ENCODE results near the gene DHX9. TPM values are rescaled to one million over a fixed set of nuclear protein-coding genes. Genes with fewer than 3 reads are reported as not detected.

Gene DHX9
- total and polyA plus RNA-seq, 9 of the 15 experiments (the other 6 are each of a cell fraction or from before 2014, with no cell fraction given), result 100 to 409 (median 294) TPM

- no TSS peak for BruUV-seq (replicated peaks)
- 61% methylated on average over 4 of the region's 4 CpGs for WGBS (ENCODE audit: insufficient coverage, low coverage, missing lambda C conversion rate)
These were observed 36.9 kb upstream of the DHX9 start for GRCh38 chr1:182802006-182802803.

GRCh38 chr1:182803846-182804245, 35.3 kb upstream of the DHX9 start:
- Histone ChIP-seq H3K9me3 (replicated peaks; ENCODE audit: control insufficient read depth, insufficient read depth, low read depth, low read length) (no peaks in the 10 kb centered on the region), H3K9ac (ENCODE audit: insufficient read depth in 1 of 2, low read depth in 2 of 2, low read length in 2 of 2) (no peak overlapping the region), H3K79me2 (ENCODE audit: control insufficient read depth, insufficient read depth, low read length) (no peaks in the 10 kb centered on the region), H3K36me3 (ENCODE audit: control insufficient read depth, insufficient read depth, low read length) (peaks cover 11% of the 10 kb centered on the region), H4K20me1 (replicated peaks; ENCODE audit: control insufficient read depth, insufficient read depth, low read length) (no peaks in the 10 kb centered on the region), H3K4me2 (ENCODE audit: insufficient read depth, low read length) (no peak overlapping the region), H3K4me1 (replicated peaks in 1 of 2; ENCODE audit: control insufficient read depth in 2 of 2, insufficient read depth in 2 of 2, low read length in 2 of 2) (no peaks in the 10 kb centered on the region), H2AFZ (ENCODE audit: low read depth, low read length) (no peak overlapping the region), H3K9me1 (ENCODE audit: control insufficient read depth, insufficient read depth, low read length) (no peaks in the 10 kb centered on the region), H3K27ac (ENCODE audit: extremely low read depth, low read depth, low read length) (no peak overlapping the region), H3K27me3 (ENCODE audit: control insufficient read depth in 2 of 2, insufficient read depth in 2 of 2, low read length in 2 of 2) (no peaks in the 10 kb centered on the region), H3K4me3 (no peak overlapping the region)
- no TSS peak for BruUV-seq (replicated peaks)
- ChIA-PET POLR2A (interaction anchor here (0.7 kb wide), 1 partner anchor 515 kb away, joined by 3 read pairs; no protein-coding TSS in a partner anchor), CTCF (ENCODE audit: low intra/inter-chr PET ratio) (interaction anchor here (4.2 kb wide), 1 partner anchor 203 kb away, joined by 27 read pairs; no protein-coding TSS in a partner anchor)
- FAIRE-seq (no peak), DNase-seq (ENCODE audit: extremely low read depth in 1 of 4, low spot score in 3 of 4) (no peak), ATAC-seq (no peak)
- intact Hi-C loops (cut with micrococcal nuclease) (no loop called here), in situ Hi-C loops (cut with MboI) (no loop called here)
- 76% methylated on average over 1 of the region's 1 CpG for WGBS (ENCODE audit: insufficient coverage, low coverage, missing lambda C conversion rate)
- TF ChIP-seq MLX (CRISPR knock-in tag; conservative IDR thresholded peaks at IDR 0.05), result no peak
- no peak for TF ChIP-seq MCM2 (IDR thresholded peaks at IDR 0.05; ENCODE audit: low read depth)
- TF ChIP-seq ZBTB34 (CRISPR knock-in tag; IDR thresholded peaks at IDR 0.05), result no peak
- no peak for TF ChIP-seq NKRF (IDR thresholded peaks at IDR 0.05; ENCODE audit: borderline replicate concordance)
- TF ChIP-seq CC2D1A (IDR thresholded peaks at IDR 0.05), result no peak
- no peak for TF ChIP-seq ZNF77 (CRISPR knock-in tag; IDR thresholded peaks at IDR 0.05)
- TF ChIP-seq BRCA1 (IDR thresholded peaks at IDR 0.05), result no peak
- TF ChIP-seq BRCA1 (CRISPR knock-in tag; IDR thresholded peaks at IDR 0.05), result no peak
- no peak for TF ChIP-seq POLR3G (IDR thresholded peaks at IDR 0.05; ENCODE audit: extremely low read depth, insufficient read length, insufficient replicate concordance)

More at GRCh38 chr1:182802006-182802803, 36.9 kb upstream of the DHX9 start:
- ChIA-PET CTCF (ENCODE audit: low intra/inter-chr PET ratio) (no interaction called here), POLR2A (interaction anchor here (0.5 to 1.0 kb wide), 4 partner anchors 16 to 269 kb away, joined by 3 to 4 read pairs (median 3); no protein-coding TSS in a partner anchor)
- no peaks in the 10 kb centered on the region for H4K20me1 ChIP-seq (replicated peaks; ENCODE audit: control insufficient read depth, insufficient read depth, low read length)
- H3K4me2 ChIP-seq (ENCODE audit: insufficient read depth, low read length), result no peak overlapping the region
- ATAC-seq (no peak), DNase-seq (ENCODE audit: extremely low read depth in 1 of 4, low spot score in 3 of 4) (no peak), FAIRE-seq (no peak)
- in situ Hi-C loops (cut with MboI), result no loop called here
- intact Hi-C loops (cut with micrococcal nuclease), result no loop called here
- H3K9me1 ChIP-seq (ENCODE audit: control insufficient read depth, insufficient read depth, low read length), result no peaks in the 10 kb centered on the region
- H3K9me3 ChIP-seq (replicated peaks; ENCODE audit: control insufficient read depth, insufficient read depth, low read depth, low read length), result no peaks in the 10 kb centered on the region
- no peaks in the 10 kb centered on the region for H3K4me1 ChIP-seq (replicated peaks in 1 of 2; ENCODE audit: control insufficient read depth in 2 of 2, insufficient read depth in 2 of 2, low read length in 2 of 2)
- no peaks in the 10 kb centered on the region for H3K27me3 ChIP-seq (ENCODE audit: control insufficient read depth in 2 of 2, insufficient read depth in 2 of 2, low read length in 2 of 2)
- no peak overlapping the region for H3K27ac ChIP-seq (ENCODE audit: extremely low read depth, low read depth, low read length)
- no peak for TF ChIP-seq GTF2E2 (tag; IDR thresholded peaks at IDR 0.05)
- no peak for TF ChIP-seq TAF9B (IDR thresholded peaks at IDR 0.05; ENCODE audit: partially characterized antibody)
- TF ChIP-seq ETS2 (tag; IDR thresholded peaks at IDR 0.05; ENCODE audit: borderline replicate concordance, poor library complexity, severe bottlenecking), result no peak
- no peak for TF ChIP-seq ZNF586 (CRISPR knock-in tag; conservative IDR thresholded peaks at IDR 0.05)
- TF ChIP-seq ZNF12 (CRISPR knock-in tag; IDR thresholded peaks at IDR 0.05), result no peak
- H3K36me3 ChIP-seq (ENCODE audit: control insufficient read depth, insufficient read depth, low read length), result peaks cover 11% of the 10 kb centered on the region
- H3K79me2 ChIP-seq (ENCODE audit: control insufficient read depth, insufficient read depth, low read length), result no peaks in the 10 kb centered on the region
- no peak overlapping the region for H2AFZ ChIP-seq (ENCODE audit: low read depth, low read length)
- no peak overlapping the region for H3K4me3 ChIP-seq
- H3K9ac ChIP-seq (ENCODE audit: insufficient read depth in 1 of 2, low read depth in 2 of 2, low read length in 2 of 2), result no peak overlapping the region

All from K562 (cell line).